Stimulated activated CD8-positive, alpha-beta memory T cell treated with anti-CD3 and anti-CD28 coated beads, Interleukin-12 subunit alpha, Interleukin-12 subunit beta, amount 100 ng/mL, for 24 hours (primary cell): ENCODE measurements around the gene TMEM219.
"Not testable (repeated sequence)": the region's sequence is repeated elsewhere in the genome, so short reads cannot be mapped to it uniquely, and the experiment has no call there.

Experiments used
- DNase-seq: peaks from one replicate; pipeline ENCODE4 v3.0.0-alpha.2; 2020; ENCODE audit errors: extremely low read depth

The TMEM219 gene

DNA sequence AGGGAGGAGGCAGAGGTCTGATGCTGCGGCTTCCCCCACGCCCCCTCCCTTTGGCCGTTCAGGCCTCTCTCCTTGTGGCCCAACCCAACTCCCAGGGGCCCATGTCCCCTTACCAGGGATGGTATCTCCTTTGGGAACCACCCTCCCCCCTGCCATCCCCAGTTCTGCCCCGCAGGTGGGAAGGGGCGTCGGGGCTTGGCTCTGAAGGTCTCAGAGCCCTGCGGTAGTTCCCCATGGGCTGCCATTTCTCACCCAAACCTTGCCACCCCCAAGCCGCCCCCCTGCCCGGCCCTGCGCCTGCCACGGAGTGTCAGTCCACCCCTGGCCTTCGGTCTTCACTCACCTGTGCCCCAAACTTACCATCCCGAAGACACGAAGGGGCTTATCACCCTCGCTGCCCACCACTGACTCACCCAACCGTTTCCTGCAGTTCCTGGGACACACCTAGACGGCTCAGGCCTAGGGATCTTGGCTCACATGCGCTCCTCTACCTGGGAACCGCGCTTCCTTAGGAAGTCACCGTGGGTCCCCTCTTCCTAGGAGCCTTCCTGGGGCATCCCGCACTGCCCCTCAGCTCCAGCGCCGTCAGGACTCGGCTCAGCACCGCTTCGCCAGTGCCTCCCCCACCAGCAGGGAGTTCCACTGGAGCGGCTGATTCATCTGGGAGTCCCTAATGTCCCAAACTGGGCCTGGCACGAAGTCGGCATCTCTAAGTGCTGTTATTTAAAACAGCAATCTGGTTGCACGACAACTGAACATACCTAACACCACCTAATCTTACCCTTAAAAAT is 50.0 kb downstream of the TMEM219 start:
- no peak for DNase-seq

DNA sequence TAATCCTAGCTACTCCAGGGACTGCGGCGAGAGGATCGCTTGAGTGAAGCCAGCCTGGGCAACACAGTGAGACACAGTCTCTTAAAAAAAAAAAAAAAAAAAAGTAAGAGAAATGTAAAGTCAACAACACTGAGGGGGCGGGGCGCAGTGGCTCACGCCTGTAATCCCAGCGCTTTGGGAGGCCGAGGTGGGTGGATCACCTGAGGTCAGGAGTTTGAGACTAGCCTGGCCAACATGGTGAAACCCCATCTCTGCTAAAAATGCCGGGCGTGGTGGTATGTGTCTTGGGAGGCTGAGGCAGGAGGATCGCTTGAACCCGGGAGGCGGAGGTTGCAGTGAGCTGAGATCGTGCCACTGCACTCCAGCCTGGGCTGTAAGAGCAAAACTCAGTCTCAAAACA is 50.7 kb downstream of the TMEM219 start:
- not testable (repeated sequence) for DNase-seq

DNA sequence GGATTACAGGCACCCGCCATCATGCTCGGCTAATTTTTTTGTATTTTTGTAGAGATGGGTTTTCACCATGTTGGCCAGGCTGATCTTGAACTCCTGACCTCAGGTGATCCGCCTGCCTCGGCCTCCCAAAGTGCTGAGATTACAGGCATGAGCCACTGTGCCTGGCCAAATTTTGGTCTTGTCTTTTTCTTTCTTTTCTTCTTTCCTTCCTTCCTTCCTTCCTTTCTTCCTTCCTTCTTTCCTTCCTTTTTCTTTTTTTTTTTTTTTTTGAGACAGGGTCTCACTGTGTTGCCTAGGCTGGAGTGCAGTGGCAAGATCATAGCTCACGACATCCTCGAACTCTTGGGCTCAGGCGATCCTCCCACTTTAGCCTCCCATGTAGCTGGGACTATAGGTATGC is 53.6 kb downstream of the TMEM219 start:
- not testable (repeated sequence) for DNase-seq

DNA sequence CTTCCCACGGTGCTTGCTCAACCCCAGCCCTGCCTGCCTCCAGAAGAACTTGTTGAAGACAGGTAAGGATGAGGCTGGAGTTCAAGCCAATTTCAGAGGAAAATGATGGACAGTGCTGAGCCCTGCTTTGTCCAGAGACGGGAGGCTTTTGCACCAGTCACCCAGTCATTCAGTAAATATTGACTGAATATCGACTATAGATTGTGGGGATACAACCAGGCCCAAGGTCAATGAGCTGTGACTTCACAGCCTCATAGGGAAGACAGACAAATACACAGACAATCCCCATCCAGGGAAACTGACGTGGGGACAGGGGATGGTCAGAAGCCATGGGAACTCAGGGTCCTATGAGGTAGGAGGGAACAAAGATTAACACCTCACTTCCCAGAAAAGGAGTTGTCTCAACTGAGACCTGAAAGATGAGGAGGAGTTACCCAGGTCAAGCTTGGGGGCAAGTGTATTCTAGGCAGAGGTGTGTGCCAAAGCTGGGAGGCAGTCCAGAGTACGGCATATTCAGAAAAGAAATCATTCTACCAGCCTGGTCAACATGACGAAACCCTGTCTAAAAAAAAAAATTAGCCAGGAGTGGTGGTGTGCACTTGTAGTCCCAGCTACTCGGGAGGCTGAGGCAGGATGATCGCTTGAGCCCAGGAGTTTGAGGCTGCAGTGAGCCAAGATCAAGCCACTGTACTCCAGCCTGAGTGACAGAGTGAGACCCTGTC is 54.8 kb downstream of the TMEM219 start:
- DNase-seq: no peak

DNA sequence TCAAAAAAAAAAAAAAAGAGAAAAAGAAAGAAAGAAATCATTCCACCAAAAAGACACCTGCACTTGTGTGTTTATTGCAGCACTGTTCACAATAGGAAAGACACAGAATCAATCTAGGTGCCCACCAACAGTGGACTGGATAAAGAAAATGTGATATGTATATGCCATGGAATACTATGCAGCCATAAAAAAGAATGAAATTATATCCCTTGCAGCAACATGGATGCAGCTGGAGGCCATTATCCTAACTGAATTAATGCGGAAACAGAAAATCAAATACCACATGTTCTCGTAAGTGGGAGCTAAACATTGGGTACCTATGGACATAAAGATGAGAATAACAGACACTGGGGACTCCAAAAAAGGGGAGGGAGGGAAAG is 55.4 kb downstream of the TMEM219 start:
- DNase-seq: no peak

DNA sequence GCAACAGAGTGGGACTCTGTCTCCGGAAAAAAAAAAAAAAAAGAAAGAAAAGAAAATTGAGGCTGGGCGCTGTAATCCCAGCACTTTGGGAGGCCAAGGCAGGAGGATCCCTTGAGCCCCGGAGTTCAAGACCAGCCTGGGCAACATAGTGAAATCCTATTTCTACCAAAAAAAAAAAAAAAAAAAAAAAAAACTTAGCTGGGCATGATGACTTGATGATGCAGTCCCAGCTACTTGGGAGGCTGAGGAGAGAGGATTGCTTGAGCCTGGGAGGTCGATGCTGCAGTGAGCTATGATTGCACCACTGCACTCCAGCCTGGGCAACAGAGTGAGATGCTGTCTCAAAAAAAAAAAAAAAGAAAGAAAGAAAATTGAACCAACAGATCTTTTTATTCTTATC is 56.1 kb downstream of the TMEM219 start:
- not testable (repeated sequence) for DNase-seq

DNA sequence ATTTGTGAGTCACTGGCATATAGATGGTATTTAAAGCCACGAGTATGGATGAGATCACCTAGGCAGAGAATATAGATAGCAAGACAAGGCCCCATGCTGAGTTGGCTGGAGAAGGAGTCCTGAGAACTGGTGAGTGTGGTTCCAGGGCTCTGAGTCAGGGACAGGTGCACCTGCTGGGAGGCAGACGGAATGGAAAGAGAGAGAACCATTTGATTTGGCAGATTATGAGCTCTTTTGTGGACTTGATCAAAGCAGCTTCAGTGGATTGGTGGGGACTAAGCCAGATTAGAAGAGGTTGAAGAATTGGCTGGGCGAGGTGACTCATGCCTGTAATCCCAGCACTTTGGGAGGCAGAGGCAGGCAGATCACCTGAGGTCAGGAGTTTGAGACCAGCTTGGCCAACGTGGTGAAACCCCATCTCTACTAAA is 56.9 kb downstream of the TMEM219 start:
- no peak for DNase-seq
